Measurements from ENCODE around the gene RARRES2.
A peak's percentile ranks its signal among the peaks of the same experiment; 100 is the strongest.

The RARRES2 gene

GRCh38 chr7:150368884-150369747, 27.7 kb upstream of the RARRES2 start:
- peak overlapping the region; percentile 73 for H3K4me2 ChIP-seq (ENCODE audit: low read length)
- H3K4me1 ChIP-seq (ENCODE audit: control insufficient read depth, low read length), result peaks cover 75% of the 10 kb centered on the region
- H3K4me3 ChIP-seq (ENCODE audit: low read length), result peak overlapping the region; percentile 85
- TF ChIP-seq CTCF (IDR thresholded peaks at IDR 0.05; ENCODE audit: low read depth, low read length, poor library complexity, severe bottlenecking), result no peak
- TF ChIP-seq EZH2phosphoT487 (IDR thresholded peaks at IDR 0.05; ENCODE audit: borderline replicate concordance, low read length), result no peak
- no peaks in the 10 kb centered on the region for H3K9me2 ChIP-seq (replicated peaks; ENCODE audit: control insufficient read depth, low read length)
- peaks cover 27% of the 10 kb centered on the region for H3F3A ChIP-seq (ENCODE audit: control insufficient read depth, insufficient read depth)
- H4K20me1 ChIP-seq (ENCODE audit: control insufficient read depth, insufficient read depth, low read depth, low read length), result peaks cover 12% of the 10 kb centered on the region
- peak overlapping the region; percentile 90 for H3K27ac ChIP-seq (ENCODE audit: low read depth, low read length)
- H3K27me3 ChIP-seq (ENCODE audit: control insufficient read depth, low read length), result no peaks in the 10 kb centered on the region
- peaks cover 53% of the 10 kb centered on the region for H3K36me3 ChIP-seq (ENCODE audit: control insufficient read depth, low read length)
- no peaks in the 10 kb centered on the region for H3K9me3 ChIP-seq (ENCODE audit: control insufficient read depth, insufficient read depth, low read length)
- peaks cover 59% of the 10 kb centered on the region for H3K79me2 ChIP-seq (ENCODE audit: control insufficient read depth, low read length)

GRCh38 chr7:150368096-150368883, 26.9 kb upstream of the RARRES2 start, which contains the start of gene REPIN1:
REPIN1 (plus strand) TSS chr7:150368822; CDS start chr7:150369712, 890 bp downstream.
- Histone ChIP-seq H3K27me3 (ENCODE audit: control insufficient read depth, low read length) (no peaks in the 10 kb centered on the region), H3K9me2 (replicated peaks; ENCODE audit: control insufficient read depth, low read length) (no peaks in the 10 kb centered on the region), H3F3A (ENCODE audit: control insufficient read depth, insufficient read depth) (peaks cover 28% of the 10 kb centered on the region), H3K9me3 (ENCODE audit: control insufficient read depth, insufficient read depth, low read length) (no peaks in the 10 kb centered on the region), H3K4me1 (ENCODE audit: control insufficient read depth, low read length) (peaks cover 75% of the 10 kb centered on the region), H3K4me2 (ENCODE audit: low read length) (peak within 1 kb of the TSS; percentile 73), H3K27ac (ENCODE audit: low read depth, low read length) (peak within 1 kb of the TSS; percentile 90), H3K36me3 (ENCODE audit: control insufficient read depth, low read length) (peaks cover 44% of the 10 kb centered on the region), H4K20me1 (ENCODE audit: control insufficient read depth, insufficient read depth, low read depth, low read length) (peaks cover 7% of the 10 kb centered on the region), H3K79me2 (ENCODE audit: control insufficient read depth, low read length) (peaks cover 50% of the 10 kb centered on the region), H3K4me3 (ENCODE audit: low read length) (peak within 1 kb of the TSS; percentile 85)
- no peak for TF ChIP-seq CTCF (IDR thresholded peaks at IDR 0.05; ENCODE audit: low read depth, low read length, poor library complexity, severe bottlenecking)
- TF ChIP-seq EZH2phosphoT487 (IDR thresholded peaks at IDR 0.05; ENCODE audit: borderline replicate concordance, low read length), result no peak

DNA sequence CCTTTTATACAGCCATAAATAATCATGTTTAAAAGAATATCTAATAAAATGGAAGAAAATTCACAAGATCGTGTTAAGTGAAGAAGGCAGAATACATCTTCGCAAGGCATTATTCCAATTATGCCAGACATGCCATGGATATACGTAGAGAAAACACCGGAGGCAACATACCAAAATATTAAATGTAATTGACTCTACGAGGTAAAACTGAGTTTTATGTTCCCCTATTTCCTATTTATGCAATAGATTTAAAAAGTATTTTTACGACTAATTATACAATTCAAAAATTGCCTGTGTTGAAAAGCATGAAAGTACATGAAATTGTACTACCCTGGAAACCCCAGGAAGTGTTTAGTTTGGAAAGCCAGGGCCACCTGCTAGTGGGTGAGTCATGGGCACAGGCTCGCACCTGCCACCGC, 26.3 kb upstream of the RARRES2 start:
- peak overlapping the region; percentile 85 for H3K4me3 ChIP-seq (ENCODE audit: low read length)
- peaks cover 7% of the 10 kb centered on the region for H4K20me1 ChIP-seq (ENCODE audit: control insufficient read depth, insufficient read depth, low read depth, low read length)
- H3K4me2 ChIP-seq (ENCODE audit: low read length), result peak overlapping the region; percentile 73
- peak overlapping the region; percentile 90 for H3K27ac ChIP-seq (ENCODE audit: low read depth, low read length)
- H3K9me3 ChIP-seq (ENCODE audit: control insufficient read depth, insufficient read depth, low read length), result no peaks in the 10 kb centered on the region
- TF ChIP-seq EZH2phosphoT487 (IDR thresholded peaks at IDR 0.05; ENCODE audit: borderline replicate concordance, low read length), result no peak
- no peak for TF ChIP-seq CTCF (IDR thresholded peaks at IDR 0.05; ENCODE audit: low read depth, low read length, poor library complexity, severe bottlenecking)
- no peaks in the 10 kb centered on the region for H3K27me3 ChIP-seq (ENCODE audit: control insufficient read depth, low read length)
- H3K9me2 ChIP-seq (replicated peaks; ENCODE audit: control insufficient read depth, low read length), result no peaks in the 10 kb centered on the region
- peaks cover 44% of the 10 kb centered on the region for H3K79me2 ChIP-seq (ENCODE audit: control insufficient read depth, low read length)
- peaks cover 38% of the 10 kb centered on the region for H3K36me3 ChIP-seq (ENCODE audit: control insufficient read depth, low read length)
- H3K4me1 ChIP-seq (ENCODE audit: control insufficient read depth, low read length), result peaks cover 75% of the 10 kb centered on the region
- peaks cover 28% of the 10 kb centered on the region for H3F3A ChIP-seq (ENCODE audit: control insufficient read depth, insufficient read depth)

Data from DOHH2 (cell line).